A673 (cell line): ENCODE data around the gene CUTA.

ENCODE experiments used
- EZH2 ChIP-seq: fragments of 200-600 bp; sonication (generic); IDR thresholded peaks from 2 replicates; pipeline ENCODE4 v1.6.1; 2017; ENCODE audit warnings: borderline replicate concordance, low read depth, mild to moderate bottlenecking, mixed read lengths, antibody characterized with exemption, low read length; ENCODE audit not compliant: poor library complexity, severe bottlenecking
- TF ChIP-seq, protein P1 (sequence below): fragments of 300-800, 200-600 bp; sonication (generic); conservative IDR thresholded peaks from 2 replicates; pipeline ENCODE4 v1.5.1; 2017; ENCODE audit warnings: low read depth, mild to moderate bottlenecking, antibody characterized with exemption, low read length, moderate library complexity, mixed read lengths

DNA sequence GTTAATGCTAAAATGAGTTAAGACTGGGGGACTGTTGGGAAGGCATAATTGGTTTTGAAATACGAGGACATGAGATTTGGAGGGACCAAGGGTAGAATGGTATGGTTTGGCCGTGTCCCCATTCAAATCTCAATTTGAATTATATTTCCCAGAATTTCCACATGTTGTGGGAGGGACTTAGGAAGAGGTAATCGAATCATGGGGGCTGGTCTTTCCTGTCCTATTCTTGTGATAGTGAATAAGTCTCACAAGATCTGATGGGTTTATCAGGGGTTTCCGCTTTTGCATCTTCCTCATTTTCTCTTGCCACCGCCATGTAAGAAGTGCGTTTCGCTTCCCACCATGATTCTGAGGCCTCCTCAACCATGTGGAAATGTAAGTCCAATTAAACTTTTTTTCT is 49.2 kb upstream of the CUTA start:
- TF ChIP-seq, protein P1, sequence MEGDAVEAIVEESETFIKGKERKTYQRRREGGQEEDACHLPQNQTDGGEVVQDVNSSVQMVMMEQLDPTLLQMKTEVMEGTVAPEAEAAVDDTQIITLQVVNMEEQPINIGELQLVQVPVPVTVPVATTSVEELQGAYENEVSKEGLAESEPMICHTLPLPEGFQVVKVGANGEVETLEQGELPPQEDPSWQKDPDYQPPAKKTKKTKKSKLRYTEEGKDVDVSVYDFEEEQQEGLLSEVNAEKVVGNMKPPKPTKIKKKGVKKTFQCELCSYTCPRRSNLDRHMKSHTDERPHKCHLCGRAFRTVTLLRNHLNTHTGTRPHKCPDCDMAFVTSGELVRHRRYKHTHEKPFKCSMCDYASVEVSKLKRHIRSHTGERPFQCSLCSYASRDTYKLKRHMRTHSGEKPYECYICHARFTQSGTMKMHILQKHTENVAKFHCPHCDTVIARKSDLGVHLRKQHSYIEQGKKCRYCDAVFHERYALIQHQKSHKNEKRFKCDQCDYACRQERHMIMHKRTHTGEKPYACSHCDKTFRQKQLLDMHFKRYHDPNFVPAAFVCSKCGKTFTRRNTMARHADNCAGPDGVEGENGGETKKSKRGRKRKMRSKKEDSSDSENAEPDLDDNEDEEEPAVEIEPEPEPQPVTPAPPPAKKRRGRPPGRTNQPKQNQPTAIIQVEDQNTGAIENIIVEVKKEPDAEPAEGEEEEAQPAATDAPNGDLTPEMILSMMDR, result no peak
- no peak for TF ChIP-seq EZH2
